Gastroesophageal sphincter (tissue), 3 donors: ENCODE measurements around the gene EPB41L3.

Source experiments
- CTCF ChIP-seq, 4 experiments: fragments of 200-600 bp in 2 of 4; fragments of 450-650 bp in 2 of 4; sonication (generic) in 1 of 4; IDR thresholded peaks; one replicate each; pipeline ENCODE4 v1.5.1; 2017 to 2019; ENCODE audit warnings: antibody characterized with exemption in 4 of 4, mild to moderate bottlenecking in 2 of 4, moderate library complexity in 2 of 4
- EP300 ChIP-seq: sonication (generic); formaldehyde crosslinking; IDR thresholded peaks from one replicate; pipeline ENCODE4 v1.6.1; 2017; ENCODE audit warnings: antibody characterized with exemption, mild to moderate bottlenecking
- POLR2A ChIP-seq, 2 donors: fragments of 450-650 bp; IDR thresholded peaks; one replicate each; pipeline ENCODE4 v1.6.1; 2017; ENCODE audit warnings: antibody characterized with exemption in 2 of 2, mild to moderate bottlenecking in 2 of 2, moderate library complexity in 1 of 2

DNA sequence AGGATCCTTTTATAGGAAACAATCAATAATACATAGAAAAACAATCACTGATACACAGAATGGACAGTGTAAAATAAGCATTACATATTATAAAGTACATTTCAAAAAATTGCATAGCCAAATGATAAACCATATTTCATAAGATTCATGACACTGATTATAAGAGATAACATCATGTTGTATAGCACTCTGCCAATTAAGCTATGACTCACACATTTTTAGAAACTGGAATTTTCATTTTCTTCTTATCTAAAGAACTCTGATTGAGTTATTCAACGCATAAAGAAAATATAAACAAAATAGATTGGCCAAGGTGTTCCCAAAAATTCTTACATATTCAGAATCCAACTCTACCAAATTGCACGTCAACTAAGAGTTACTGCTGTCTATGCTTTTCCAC is 5.9 kb downstream of the EPB41L3 start:
- TF ChIP-seq CTCF (IDR thresholded peaks at IDR 0.05) = no peak
- TF ChIP-seq EP300 = no peak
- TF ChIP-seq POLR2A (IDR thresholded peaks at IDR 0.05) = no peak
